ENCODE measurements around the gene MDFIC. TPM values are rescaled to one million over a fixed set of nuclear protein-coding genes. Genes with fewer than 3 reads are reported as not detected.

Gene MDFIC
- total and polyA plus RNA-seq, 12 donors = 7.6 to 55.7 (median 33.6) TPM

DNA sequence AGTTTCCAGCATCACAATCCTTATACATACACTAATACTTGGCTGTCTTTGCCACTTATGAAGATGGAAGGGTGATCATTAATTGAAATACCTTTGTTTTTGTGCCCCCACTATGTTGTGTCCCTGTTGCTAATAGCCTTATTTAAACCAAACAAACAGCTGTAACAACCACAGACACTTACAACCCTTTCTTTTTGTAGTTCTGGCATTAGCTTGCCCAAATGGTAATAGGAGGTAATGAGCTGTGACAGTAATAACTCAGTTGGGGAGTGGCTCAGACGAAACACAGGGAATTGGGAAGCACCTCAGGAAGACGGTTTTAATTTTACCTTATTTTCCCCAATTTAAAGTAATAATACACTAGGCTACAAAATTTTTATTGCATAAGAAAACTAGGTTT is 83.4 kb downstream of the MDFIC start:
- WGBS, 2 donors = 90 to 97% methylated on average over 2 of the region's 2 CpGs
- H3K27ac ChIP-seq = no peak overlapping the region
- H3K9me3 ChIP-seq = no peaks in the 10 kb centered on the region
- no peaks in the 10 kb centered on the region for H3K27me3 ChIP-seq
- H3K4me3 ChIP-seq = no peak overlapping the region
- no peak for DNase-seq
- intact Hi-C loops (cut with DNase I) = loop anchor here in 4 of 10 donors (5.0 to 10.0 kb wide), 3 partner anchors 80 to 83 kb away; partner anchors contain the start of gene MDFIC (in 4 of the 4)
- H3K4me1 ChIP-seq = peaks cover 0 to 39% (median 27%) of the 10 kb centered on the region in 9 donors
- ATAC-seq = no peak
- TF ChIP-seq, protein P1, sequence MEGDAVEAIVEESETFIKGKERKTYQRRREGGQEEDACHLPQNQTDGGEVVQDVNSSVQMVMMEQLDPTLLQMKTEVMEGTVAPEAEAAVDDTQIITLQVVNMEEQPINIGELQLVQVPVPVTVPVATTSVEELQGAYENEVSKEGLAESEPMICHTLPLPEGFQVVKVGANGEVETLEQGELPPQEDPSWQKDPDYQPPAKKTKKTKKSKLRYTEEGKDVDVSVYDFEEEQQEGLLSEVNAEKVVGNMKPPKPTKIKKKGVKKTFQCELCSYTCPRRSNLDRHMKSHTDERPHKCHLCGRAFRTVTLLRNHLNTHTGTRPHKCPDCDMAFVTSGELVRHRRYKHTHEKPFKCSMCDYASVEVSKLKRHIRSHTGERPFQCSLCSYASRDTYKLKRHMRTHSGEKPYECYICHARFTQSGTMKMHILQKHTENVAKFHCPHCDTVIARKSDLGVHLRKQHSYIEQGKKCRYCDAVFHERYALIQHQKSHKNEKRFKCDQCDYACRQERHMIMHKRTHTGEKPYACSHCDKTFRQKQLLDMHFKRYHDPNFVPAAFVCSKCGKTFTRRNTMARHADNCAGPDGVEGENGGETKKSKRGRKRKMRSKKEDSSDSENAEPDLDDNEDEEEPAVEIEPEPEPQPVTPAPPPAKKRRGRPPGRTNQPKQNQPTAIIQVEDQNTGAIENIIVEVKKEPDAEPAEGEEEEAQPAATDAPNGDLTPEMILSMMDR (IDR thresholded peaks at IDR 0.05) = no peak
- H3K36me3 ChIP-seq = peaks cover 0 to 6% (median 0%) of the 10 kb centered on the region in 9 donors

DNA sequence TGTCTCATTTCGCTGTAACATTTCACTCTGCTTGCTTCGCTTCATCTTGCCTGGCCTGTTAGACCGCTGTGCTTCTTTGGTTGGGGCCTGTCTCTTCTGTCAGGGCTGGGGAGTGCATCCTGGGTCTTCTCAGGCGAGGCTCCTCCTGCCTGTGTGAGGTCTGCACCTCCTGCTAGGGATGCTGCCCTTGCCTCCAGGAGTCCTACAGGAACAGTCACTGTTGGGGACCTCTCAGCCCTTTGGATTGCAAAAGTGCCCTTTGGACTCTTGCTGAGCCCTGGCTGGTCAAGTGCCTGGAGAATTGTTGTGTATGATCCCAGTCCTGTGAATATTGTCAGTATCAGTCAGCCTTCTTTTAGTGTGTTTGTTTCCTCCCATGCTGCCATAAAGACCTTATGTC is 84.1 kb downstream of the MDFIC start:
- Histone ChIP-seq H3K4me1 (peaks cover 0 to 46% (median 33%) of the 10 kb centered on the region in 9 donors), H3K27me3 (no peaks in the 10 kb centered on the region), H3K36me3 (peaks cover 0 to 6% (median 0%) of the 10 kb centered on the region in 9 donors), H3K9me3 (no peaks in the 10 kb centered on the region), H3K27ac (no peak overlapping the region), H3K4me3 (no peak overlapping the region)
- TF ChIP-seq, protein P1 (IDR thresholded peaks at IDR 0.05) = no peak
- ATAC-seq (no peak), DNase-seq (no peak)
- intact Hi-C loops (cut with DNase I) = loop anchor here in 4 of 10 donors (5.0 to 10.0 kb wide), 3 partner anchors 81 to 84 kb away; partner anchors contain the start of gene MDFIC (in 4 of the 4)
- 96 to 98% methylated on average over 4 of the region's 4 CpGs for WGBS, 2 donors

DNA sequence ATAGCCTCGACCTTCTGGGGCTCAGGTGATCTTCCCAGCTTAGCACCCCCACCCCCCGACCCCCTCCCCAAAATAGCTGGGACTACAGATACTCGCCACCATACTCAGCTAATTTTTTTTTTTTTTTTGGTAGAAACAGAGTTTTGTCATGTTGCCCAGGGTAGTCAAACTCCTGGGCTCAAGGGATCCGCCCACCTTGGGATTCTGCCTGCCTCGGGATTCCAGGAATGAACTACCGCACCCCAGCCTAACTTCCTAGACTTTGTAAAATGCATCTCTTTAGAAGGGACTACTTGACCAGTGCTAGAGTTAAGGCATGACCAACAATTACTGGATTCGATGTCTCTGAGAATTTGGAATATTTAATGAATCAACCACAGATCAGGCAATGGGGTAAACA is 85.9 kb downstream of the MDFIC start:
- no peak overlapping the region for H3K4me3 ChIP-seq
- ATAC-seq = no peak
- 74% methylated on average over 7 of the region's 7 CpGs for WGBS, 2 donors
- intact Hi-C loops (cut with DNase I) = loop anchor here in 4 of 10 donors (5.0 to 10.0 kb wide), 3 partner anchors 80 to 85 kb away; partner anchors contain the start of gene MDFIC (in 4 of the 4)
- H3K4me1 ChIP-seq = peaks cover 0 to 54% (median 35%) of the 10 kb centered on the region in 9 donors
- no peaks in the 10 kb centered on the region for H3K36me3 ChIP-seq
- no peaks in the 10 kb centered on the region for H3K9me3 ChIP-seq
- DNase-seq = no peak
- no peaks in the 10 kb centered on the region for H3K27me3 ChIP-seq
- H3K27ac ChIP-seq = peak overlapping the region in 7 of 10 donors; percentile 3 to 63 (median 27)
- TF ChIP-seq, protein P1 (IDR thresholded peaks at IDR 0.05) = no peak

DNA sequence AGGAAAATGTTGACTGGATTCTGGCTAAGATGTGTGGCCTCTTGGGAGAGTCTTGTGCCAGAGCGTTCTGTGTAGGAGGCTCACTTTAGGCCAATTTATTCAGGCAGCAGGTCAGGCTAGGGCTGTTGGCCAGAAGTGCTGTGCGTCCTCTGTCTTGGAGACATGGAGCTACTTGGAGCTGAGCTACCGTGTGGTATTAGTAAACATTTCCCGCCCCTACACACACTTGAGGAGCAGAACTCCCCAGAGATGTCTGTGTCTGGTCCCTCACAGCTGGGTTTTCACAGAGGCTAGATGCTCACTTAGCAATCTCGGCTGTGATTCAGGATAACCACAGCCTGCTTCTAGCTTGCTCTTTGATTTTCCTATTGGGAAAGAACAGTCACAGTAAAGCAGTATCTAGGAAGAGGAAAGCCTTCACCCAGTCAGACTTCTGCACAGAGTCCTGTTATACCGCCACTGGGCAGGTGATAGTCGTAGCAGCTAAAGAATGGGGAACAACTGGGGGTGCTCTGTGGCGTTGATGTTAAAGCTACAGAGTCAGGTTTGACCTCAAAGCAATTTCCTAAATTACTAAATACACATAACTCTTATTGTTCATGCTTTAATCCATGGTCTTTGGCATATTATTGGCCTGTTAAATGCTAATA is 86.7 kb downstream of the MDFIC start:
- intact Hi-C loops (cut with DNase I) = loop anchor here in 4 of 10 donors (5.0 to 10.0 kb wide), 3 partner anchors 79 to 86 kb away; partner anchors contain the start of gene MDFIC (in 4 of the 4)
- WGBS, 2 donors = 44 to 53% methylated on average over 8 of the region's 8 CpGs
- Histone ChIP-seq H3K4me1 (peaks cover 0 to 54% (median 35%) of the 10 kb centered on the region in 9 donors), H3K27ac (peak overlapping the region in 7 of 10 donors; percentile 3 to 63 (median 27)), H3K36me3 (peaks cover 0 to under 1% (median 0%) of the 10 kb centered on the region in 9 donors), H3K27me3 (no peaks in the 10 kb centered on the region), H3K4me3 (peak overlapping the region in 1 of 10 donors; percentile 1), H3K9me3 (no peaks in the 10 kb centered on the region)
- peak; percentile 89 to 97 (median 94) for ATAC-seq
- TF ChIP-seq, protein P1 (IDR thresholded peaks at IDR 0.05) = no peak
- peak; percentile 71 to 84 for DNase-seq
